GM18861 (cell line): ENCODE data around the gene TMCC3.
"Not testable (repeated sequence)": the region's sequence is repeated elsewhere in the genome, so short reads cannot be mapped to it uniquely, and the experiment has no call there.

Experiments used
- ATAC-seq: cut with Tn5 transposase; IDR thresholded peaks from one replicate; pipeline ENCODE4 v1.9.1; 2021; ENCODE audit not compliant: unreplicated experiment

The TMCC3 gene

DNA sequence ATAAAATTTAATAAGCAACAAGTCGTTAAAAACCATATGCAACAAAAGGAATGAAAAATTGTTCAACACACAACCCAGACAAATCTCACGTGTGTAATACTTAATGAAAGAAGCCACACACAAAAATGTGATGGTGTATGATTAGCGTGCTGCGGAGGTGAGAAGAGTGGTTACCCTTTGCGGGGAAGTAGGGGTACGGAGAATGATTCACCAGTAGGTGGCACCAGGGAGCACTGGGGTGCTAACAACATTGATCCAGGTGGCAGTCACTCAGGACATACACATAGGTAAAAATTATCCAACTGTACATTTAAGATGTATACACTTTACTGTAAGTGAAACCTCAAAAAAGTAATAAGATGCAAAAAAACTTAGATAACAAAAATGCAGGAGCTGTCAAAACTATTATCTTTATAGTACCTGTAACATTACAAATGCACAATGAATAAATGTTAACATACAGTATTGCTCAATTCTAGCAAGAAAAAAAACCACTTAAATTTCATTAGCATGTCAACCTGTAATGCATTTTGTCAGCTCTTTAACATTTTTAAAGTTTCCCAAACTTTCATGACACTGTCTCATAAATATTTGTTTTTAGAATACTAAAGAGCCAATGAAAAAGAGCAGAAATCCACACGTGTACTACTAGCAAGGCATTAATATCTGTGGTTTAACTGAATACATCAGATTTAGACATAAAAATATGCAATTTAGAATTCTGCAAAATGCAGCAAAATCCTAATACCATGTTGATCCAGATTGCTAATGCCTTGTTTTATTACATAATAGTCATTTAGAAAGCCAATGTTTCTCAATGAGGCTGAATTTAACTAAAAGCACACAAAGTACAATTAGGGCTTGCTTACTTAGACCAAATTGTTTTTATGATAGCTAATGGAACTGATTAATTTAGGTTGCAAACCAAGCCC is 46.7 kb downstream of the TMCC3 start:
- no peak for ATAC-seq

DNA sequence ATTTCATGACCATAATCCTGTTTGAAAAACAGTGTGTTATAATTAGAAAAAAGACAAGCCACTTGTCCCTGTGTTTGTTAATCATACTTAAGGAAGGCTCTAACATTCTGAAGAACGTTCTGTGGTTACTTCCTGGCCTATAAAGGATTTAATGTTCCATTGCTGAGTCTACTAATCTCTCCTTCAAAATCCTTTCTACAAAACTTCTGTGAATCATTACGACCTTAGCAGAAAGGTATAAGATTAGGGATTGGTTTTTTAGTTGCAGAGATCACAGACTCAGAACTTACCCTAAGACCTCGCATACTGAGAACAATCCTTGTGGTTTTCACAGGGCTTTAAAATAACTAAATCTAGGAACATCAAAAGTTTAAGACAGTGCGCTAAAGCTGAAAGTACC is 48.3 kb downstream of the TMCC3 start:
- ATAC-seq, result no peak

DNA sequence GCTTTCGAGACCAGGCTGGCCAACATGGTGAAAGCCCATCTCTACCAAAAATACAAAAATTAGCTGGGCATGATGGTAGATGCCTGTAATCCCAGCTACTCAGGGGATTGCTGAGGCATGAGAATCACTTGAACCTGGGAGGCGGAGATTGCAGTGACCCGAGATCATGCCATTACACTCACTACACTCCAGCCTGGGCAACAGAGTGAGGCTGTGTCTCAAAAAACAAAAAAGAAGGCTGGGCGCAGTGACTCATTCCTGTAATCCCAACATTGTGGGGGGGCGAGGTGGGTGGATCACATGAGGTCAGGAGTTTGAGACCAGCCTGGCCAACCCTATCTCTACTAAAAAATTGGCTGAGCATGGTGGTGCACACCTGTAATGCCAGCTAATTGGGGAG is 49.0 kb downstream of the TMCC3 start:
- not testable (repeated sequence) for ATAC-seq

DNA sequence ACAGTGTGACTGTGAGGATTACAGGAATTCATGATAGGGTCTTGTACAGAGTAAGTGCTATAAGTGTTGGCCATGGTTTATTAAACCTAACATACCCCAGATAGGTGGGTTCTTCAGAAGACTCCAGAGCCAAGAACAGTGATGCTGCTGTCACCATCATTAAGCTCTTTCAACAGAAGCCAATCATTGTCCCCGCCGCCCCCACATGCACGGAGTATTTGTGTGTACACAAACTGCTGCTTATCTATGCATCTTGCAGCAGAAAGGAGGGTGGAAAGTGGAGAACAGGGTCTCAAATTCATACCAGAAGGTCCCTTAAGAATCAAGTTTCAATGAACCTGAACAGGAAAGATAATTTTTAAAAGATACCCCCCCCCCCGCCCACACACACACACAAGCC is 51.2 kb downstream of the TMCC3 start:
- no peak for ATAC-seq

DNA sequence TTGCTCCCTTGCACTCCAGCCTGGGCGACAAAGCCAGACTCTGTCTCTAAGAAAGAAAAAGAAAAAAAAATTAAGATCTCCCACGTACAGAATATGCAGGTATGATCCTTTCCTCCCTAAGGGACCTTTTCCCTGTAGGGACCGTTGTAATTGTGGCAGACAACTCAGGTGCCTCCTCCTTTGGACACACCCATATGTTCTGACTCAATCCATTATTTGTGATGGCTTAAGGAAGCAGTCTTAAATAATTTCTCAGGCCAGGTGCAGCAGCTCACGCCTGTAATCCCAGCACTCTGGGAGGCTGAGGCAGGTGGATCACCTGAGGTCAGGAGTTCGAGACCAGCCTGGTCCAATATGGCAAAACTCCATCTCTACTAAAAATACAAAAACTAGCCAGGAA is 53.1 kb downstream of the TMCC3 start:
- no peak for ATAC-seq

DNA sequence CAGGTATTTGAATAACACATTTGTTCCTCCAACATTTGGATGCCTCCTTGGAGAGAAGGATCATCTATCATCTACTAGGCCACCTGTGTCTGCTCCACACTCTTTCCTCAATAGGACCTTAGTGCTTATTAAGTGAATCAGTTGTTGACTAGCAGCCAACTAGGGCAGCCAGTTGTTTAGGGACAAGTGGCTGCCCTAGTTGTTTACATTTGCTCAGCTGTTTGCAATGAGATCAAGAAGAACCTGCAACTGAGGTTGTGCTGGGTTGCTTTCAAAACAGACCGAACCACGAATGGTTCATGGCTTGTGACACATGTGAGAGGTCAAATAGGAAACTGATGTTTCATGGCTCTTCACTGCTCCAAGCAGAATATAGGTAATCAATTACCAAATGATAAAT is 53.8 kb downstream of the TMCC3 start:
- no peak for ATAC-seq

DNA sequence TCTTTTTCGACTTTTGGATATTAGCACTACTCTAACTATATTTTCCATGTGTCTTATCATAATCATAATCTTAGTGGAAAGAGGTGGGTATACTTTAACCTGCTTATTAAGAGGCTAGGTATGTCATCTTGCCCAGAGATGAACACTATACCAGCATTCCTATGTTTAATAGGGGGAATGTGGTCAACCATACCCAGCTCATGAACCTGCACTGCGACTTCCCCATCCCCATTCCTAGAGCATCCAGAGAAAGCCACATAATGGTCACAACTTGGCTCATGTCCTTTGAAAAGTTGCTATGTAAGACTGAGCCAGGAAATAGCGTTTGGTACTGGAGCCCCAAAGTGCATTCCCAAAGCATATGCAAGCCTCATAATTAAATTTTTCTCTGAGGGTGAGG is 55.2 kb downstream of the TMCC3 start:
- ATAC-seq, result no peak

DNA sequence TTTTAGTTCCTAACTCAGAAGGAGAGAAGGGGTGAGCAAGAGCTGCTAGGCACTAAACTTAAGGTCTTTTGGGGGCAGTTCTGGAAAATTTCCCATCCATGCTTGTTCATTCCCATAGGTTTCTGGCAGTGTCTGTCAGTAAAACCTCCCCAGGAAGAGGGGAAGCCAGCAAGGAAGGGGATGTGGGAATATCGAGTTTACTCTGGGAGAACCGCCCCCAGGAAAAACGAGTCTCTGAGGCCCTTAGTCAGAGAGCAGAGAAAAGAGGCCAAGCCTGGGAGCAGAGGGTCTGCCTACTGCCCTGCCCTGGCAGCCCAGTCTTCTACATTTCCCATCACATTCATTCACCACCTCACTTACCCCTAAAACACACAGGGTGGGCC is 55.9 kb downstream of the TMCC3 start:
- no peak for ATAC-seq

DNA sequence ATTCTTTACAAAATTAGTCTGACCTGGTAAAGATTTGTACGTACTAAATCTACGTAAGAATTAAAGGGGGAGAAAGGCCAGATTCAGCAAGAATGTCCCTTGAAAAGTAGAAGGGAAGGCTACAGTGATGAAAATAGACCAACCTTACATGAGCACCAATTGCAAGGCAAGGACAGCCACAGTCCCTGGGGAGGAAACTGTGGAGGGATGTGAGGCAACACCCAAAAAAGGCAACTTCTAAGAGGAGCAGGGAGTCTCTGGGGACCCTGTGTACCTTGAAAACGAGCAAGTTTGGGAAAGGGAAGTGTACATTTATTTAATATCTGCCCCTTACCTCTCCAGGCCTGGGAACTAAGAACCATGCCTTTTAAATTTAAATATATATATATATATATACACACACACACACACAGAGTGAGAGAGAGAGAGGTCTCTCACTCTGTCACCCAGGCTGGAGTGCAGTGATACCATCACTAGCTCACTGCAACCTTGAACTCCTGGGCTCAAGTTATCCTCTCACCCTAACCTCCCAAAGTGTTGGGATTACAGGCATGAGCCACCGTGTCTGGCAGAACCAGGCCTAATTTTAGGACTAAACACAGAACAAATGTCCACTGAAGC is 56.4 kb downstream of the TMCC3 start:
- ATAC-seq, result peak; percentile 66

DNA sequence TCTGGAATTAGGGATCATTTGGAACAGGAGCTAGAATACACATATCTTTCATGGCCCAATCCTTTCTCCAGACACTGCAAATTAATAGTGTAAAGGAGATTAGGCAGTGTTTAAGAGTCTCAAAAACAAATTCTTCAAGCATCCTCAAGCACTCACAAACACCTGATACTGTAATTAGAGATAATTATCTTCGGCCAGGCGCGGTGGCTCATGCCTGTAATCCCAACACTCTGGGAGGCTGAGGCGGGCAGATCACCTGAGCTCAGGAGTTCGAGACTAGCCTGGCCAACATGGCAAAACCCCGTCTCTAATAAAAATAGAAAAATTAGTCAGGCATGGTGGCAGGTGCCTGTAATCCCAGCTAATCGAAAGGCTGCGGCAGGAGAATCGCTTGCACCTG is 57.6 kb downstream of the TMCC3 start:
- not testable (repeated sequence) for ATAC-seq

DNA sequence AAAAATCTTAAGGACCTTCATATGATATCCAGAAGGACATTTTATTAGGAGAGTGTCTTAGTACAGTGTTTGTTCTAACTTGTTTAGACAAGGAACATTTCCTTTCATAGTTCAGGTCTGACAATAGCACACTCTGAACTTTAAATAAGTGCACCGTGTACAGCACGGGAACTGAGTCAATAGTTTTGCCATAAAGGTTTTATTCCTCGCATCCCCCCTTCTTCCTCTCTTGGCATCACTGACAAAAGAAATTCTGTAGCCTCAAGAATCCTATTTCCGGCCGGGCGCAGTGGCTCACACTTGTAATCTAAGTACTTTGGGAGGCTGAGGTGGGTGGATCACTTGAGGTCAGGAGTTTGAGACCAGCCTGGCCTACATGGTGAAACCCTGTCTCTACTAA is 58.3 kb downstream of the TMCC3 start:
- no peak for ATAC-seq

DNA sequence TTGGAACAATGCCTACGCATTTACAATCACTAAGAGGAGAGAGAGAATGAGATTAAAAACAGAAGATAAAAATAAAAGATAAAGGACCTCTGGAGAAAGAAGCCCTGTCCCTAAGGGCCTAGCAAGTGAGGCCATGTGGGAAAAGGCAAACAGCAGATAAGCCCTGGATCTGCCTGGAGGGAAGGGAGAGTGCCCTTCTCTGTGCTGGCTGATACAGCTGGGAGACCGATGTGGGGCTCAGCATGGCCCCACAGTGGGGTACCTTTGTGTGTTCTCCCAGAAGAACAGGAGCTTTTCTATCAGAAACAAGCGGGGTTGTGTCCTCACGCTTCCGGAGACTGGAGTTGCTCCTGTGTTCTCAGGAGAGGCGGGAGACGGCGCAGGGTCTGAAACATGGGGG is 59.9 kb downstream of the TMCC3 start:
- no peak for ATAC-seq

DNA sequence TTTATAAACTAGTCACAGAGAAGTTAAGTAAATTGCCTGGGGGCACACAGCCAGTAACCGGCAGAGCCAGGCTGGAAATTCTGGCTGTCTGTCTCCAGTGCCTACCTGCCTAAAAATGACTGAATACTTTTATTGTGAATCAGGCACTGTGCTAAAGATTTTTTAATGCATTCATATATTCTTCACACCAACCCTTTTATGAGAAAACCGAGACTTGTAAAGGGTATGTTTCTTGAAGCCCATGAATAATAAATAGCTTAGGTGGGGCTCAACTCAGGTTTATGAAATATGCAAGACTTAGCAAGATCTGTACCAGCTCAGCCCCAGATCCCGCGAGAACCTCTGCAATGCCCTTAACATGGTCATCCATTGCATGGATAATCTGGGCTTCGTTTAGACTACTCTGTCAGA is 60.8 kb downstream of the TMCC3 start:
- ATAC-seq, result no peak

DNA sequence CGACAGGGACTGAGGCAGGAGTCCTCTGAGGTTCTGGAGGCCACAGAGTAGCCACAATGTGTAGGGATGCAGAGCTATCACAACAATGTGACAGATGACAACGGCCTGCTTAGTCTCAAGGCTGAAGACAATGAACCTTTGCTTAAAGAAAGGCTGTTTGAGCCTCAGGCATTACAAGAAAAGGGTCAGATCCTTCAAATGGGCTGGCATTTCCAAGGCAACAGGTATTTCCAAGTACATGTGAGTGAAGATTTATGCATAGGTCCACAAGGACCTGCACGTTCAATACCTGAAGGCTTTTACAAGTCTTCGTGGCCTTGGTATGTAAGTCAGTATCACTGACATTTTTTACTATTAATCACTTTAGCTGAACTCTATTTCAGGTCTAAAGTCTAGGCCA is 62.0 kb downstream of the TMCC3 start:
- no peak for ATAC-seq

DNA sequence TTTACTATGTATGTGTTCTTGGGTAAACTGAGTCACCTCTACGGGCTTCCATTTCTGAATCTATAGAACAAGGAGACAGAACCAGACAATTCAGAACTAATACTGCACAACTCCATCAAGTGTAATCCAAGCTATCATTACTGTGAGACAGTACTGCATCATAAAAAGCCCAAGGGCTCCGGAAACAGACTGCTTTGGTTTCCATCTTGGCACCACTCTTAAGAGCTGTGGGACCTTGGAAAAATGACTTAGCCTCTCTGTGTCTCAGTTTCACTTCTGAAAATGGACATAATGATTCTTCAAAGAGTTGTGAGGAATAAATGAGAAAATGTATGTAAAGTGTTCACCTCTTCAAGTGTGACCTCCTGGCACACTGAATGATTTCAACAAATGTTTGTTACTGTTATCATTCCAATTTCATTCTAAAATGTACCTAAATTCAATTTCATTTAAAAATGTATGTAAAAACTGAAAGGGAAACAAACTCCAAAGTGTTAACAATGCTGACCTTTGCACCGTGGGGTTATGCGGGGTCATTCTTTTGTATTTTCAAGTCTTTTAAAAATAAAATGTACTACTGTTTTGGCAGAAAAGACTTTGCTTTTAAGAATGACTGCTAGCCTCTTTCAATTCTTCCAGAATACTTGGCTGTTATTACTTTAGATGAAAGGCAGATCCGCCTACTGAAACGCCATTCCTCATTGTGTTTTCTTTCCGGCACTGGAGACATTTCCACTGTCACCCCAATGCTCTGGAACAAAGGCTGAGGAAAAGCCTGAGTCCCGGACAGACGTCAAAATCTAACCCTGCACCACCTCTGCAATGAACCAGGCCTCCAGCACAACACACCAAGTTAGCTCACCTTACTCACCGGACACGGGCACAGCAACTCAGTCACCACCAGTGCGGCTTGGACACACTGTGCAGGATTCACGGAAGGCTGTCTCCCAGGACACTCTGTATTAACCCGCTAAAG is 62.8 kb downstream of the TMCC3 start:
- ATAC-seq, result no peak

DNA sequence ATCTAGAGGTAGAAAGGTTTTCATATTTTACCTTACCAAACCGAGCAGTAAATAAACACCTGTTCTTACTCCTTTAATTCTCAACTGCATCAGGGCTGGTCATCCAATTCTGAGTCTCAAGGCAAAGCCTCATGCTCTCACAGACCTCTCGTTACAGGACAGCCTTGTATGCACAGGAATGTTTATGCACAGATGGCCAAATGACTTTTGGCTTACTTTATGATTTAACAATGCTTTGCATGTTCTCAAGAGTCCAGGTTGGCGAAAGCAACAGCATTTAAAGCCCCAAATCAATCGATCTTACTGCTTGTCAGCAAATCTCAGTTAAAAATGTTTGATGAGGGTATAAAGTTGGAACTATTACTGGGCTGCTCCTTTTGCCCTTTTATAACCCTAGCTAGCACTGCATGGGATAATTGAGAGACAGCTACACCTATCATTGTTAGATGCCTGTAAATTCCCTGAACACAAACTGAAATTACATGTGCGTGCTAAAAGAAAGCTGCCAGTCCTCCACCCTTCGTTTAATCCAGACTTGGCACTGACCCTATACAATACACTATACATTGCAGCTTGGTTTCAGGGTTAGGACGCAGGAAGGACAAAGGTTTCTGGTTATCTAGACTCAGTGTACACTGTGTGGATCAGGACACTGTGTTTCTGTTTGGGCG is 63.6 kb downstream of the TMCC3 start:
- ATAC-seq, result no peak

DNA sequence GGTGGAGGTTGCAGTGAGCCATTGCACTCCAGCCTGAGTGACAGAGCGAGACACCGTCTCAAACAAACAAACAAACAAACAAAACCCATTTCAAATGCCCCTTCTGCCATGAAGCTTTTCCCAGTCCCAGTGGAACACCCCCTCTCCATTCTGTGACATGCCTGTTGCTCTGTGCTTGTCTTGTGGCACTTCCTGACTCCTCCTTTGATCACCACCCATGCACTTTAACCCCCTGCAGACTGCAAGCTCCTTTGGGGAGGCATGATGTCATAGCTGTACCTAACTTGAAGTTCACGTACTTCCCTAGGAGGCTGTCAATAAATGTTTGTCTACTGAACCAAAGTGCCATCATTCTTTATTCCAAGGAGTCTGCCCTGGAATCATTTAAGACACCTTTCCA is 64.7 kb downstream of the TMCC3 start:
- no peak for ATAC-seq

DNA sequence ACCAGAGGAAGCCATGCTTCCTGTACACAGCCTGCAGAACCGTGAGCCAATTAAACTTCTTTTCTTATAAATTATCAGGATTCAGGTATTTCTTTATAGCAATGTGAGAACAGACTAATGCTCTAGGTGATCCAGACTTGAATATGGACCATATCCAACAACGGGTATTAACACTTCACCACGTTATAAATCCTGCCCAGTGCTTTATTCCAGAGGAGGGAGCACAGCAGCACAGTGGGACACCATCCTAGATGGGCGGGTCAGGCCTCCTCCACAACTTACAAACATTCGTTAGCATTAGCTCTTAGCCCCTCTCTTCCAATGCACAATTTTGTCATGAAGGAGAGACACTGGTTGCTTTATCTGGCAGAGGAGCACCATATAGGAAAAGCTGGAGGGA is 66.0 kb downstream of the TMCC3 start:
- ATAC-seq, result no peak

DNA sequence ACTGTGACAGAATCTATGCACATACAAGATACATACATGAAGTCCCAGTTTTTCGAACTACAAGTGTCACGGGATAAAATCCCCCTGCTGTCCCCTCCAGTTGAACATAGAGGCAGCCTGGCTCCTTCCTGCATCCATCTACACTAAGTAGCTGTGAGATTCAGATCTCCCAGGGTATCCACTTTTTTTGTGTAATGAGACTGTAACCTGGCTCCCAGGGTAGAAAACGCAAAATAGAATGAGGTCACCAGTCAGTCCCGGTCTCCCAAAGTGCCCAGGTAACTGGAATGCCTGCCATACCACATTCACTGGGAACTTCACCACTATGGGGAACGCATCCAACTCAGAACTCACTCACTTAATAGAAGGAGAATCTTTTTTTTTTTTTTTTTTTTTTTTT is 67.8 kb downstream of the TMCC3 start:
- no peak for ATAC-seq

DNA sequence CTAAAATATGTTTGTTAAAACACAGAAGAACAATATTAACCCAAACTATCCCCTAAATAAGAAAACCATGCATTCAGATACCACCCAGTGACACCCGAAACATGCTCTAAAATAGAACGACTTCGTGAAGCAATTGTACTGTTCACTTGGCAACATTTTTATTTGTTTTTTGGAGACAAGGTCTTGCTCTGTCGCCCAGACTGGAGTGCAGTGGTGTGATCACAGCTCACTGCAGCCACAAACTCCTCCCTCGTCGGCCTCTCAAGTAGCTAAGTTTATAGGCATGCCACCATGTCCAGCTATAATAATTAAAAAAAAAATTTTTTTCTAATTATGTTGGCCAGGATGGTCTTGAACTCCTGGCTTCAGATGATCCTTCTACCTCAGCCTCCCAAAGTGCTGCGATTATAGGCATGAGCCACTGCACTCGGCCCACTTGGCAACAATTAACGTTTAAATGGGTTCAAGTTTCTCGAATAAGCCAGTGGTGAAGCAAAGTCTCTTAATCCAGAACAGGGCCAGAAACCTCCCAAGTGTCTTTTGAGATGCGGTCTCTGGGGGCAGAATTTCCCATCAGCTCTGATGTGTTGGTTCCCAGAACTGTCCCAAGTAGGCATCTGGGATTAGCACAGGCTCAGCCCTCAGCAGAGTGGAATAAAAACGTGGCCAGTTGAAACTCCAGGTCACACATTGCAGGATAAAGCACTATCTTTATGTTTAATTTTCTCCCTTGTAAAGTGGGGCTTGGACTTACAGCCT is 74.5 kb downstream of the TMCC3 start:
- no peak for ATAC-seq
